H1 (cell line): Measurements from ENCODE around the gene SYNDIG1.

Source experiments
- CTCF ChIP-seq, 3 experiments: IDR thresholded peaks; 1 replicate in 2 of 3; 2 replicates in 1 of 3; pipeline versions ENCODE4 v1.5.1 to v1.6.1; 2011; ENCODE audit warnings: low read length in 3 of 3, mild to moderate bottlenecking in 3 of 3, inconsistent platforms in 2 of 3, low read depth in 1 of 3, moderate library complexity in 1 of 3; ENCODE audit not compliant: insufficient read depth in 1 of 3; ENCODE audit errors: control extremely low read depth in 1 of 3
- EP300 ChIP-seq, 2 experiments: IDR thresholded peaks; 1 replicate in 1 of 2; 2 replicates in 1 of 2; pipeline ENCODE4 v1.6.1; 2011 to 2012; ENCODE audit warnings: low read depth in 2 of 2, low read length in 2 of 2, mild to moderate bottlenecking in 2 of 2, borderline replicate concordance in 1 of 2, inconsistent platforms in 1 of 2, moderate library complexity in 1 of 2
- EZH2 ChIP-seq: fragments of 200-600 bp; sonication (generic); IDR thresholded peaks from 2 replicates; pipeline ENCODE4 v1.7.1; 2012; ENCODE audit warnings: low read depth, mild to moderate bottlenecking, moderate library complexity, low read length, inconsistent platforms; ENCODE audit not compliant: severe bottlenecking
- POLR2A ChIP-seq, 2 experiments: IDR thresholded peaks; 1 replicate in 1 of 2; 2 replicates in 1 of 2; pipeline ENCODE4 v1.6.1; 2011; ENCODE audit warnings: low read depth in 2 of 2, low read length in 2 of 2, mild to moderate bottlenecking in 2 of 2; ENCODE audit errors: control extremely low read depth in 1 of 2
- RNF2 ChIP-seq: fragments of 200-900, 300-1000 bp; sonication (generic); IDR thresholded peaks from 2 replicates; pipeline ENCODE4 v1.7.1; 2016; ENCODE audit warnings: borderline replicate concordance, low read depth, mild to moderate bottlenecking, antibody characterized with exemption, low read length; ENCODE audit not compliant: poor library complexity, severe bottlenecking; ENCODE audit errors: missing control alignments
- SP1 ChIP-seq: IDR thresholded peaks from 2 replicates; pipeline ENCODE4 v1.6.1; 2011; ENCODE audit warnings: low read depth, low read length

- TF ChIP-seq SP1 (no peak), CTCF (IDR thresholded peaks at IDR 0.05; ENCODE audit: control extremely low read depth in 1 of 3, insufficient read depth in 1 of 3, low read depth in 1 of 3, low read length in 3 of 3) (no peak), EZH2 (no peak), RNF2 (no peak), EP300 (IDR thresholded peaks at IDR 0.05; ENCODE audit: borderline replicate concordance in 1 of 2, low read depth in 2 of 2, low read length in 2 of 2) (no peak), POLR2A (IDR thresholded peaks at IDR 0.05; ENCODE audit: control extremely low read depth in 1 of 2, low read depth in 2 of 2, low read length in 2 of 2) (no peak)
Observed at GRCh38 chr20:24700166-24700860, 230.9 kb downstream of the SYNDIG1 start.
